GM23338 (cell line): ENCODE data around the gene RYR2. TPM values are rescaled to one million over a fixed set of nuclear protein-coding genes. Genes with fewer than 3 reads are reported as not detected.

Source experiments
- ATAC-seq: fragments of 200-7000 bp; cut with Tn5 transposase; 3 replicates; pipeline ENCODE4 v1.9.1; 2020
- DNase-seq: peaks from one replicate; pipeline ENCODE4 v3.0.0-alpha.2; 2015; ENCODE audit warnings: low spot score
- H2AFZ ChIP-seq: fragments of 200-600 bp; sonication (generic); 2 replicates; pipeline ENCODE4 v1.8.0; 2016; ENCODE audit warnings: antibody characterized with exemption, mild to moderate bottlenecking, moderate library complexity
- H3F3A ChIP-seq: fragments of 200-600 bp; sonication (generic); replicated peaks from 2 replicates; pipeline ENCODE4 v1.8.0; 2017; ENCODE audit warnings: antibody characterized with exemption, mixed run types, low read depth
- H3K27ac ChIP-seq: fragments of 200-600 bp; sonication (generic); 2 replicates; pipeline ENCODE4 v1.6.1; 2016; ENCODE audit warnings: low read depth
- H3K27me3 ChIP-seq: fragments of 200-600 bp; sonication (generic); 2 replicates; pipeline ENCODE4 v1.8.0; 2016; ENCODE audit warnings: mild to moderate bottlenecking, mixed run types, moderate library complexity; ENCODE audit not compliant: insufficient read depth
- H3K36me3 ChIP-seq: fragments of 200-600 bp; sonication (generic); 2 replicates; pipeline ENCODE4 v1.8.0; 2016; ENCODE audit warnings: mild to moderate bottlenecking; ENCODE audit not compliant: insufficient read depth
- H3K4me1 ChIP-seq: fragments of 200-600 bp; sonication (generic); 2 replicates; pipeline ENCODE4 v1.8.0; 2016; ENCODE audit warnings: mild to moderate bottlenecking, moderate library complexity; ENCODE audit not compliant: insufficient read depth
- H3K4me2 ChIP-seq: fragments of 200-600 bp; sonication (generic); 2 replicates; pipeline ENCODE4 v1.7.1; 2017; ENCODE audit warnings: mixed run types
- H3K4me3 ChIP-seq: fragments of 200-600 bp; sonication (generic); 2 replicates; pipeline ENCODE4 v1.6.1; 2016; ENCODE audit warnings: mixed run types
- H3K79me2 ChIP-seq: fragments of 200-600 bp; sonication (generic); replicated peaks from 2 replicates; pipeline ENCODE4 v1.8.0; 2017; ENCODE audit warnings: mild to moderate bottlenecking; ENCODE audit not compliant: insufficient read depth
- H3K9me2 ChIP-seq: fragments of 200-600 bp; sonication (generic); 2 replicates; pipeline ENCODE4 v1.8.0; 2017; ENCODE audit not compliant: insufficient read depth
- H4K20me1 ChIP-seq: fragments of 200-600 bp; sonication (generic); replicated peaks from 2 replicates; pipeline ENCODE4 v1.8.0; 2017; ENCODE audit warnings: mild to moderate bottlenecking; ENCODE audit not compliant: insufficient read depth
- H3K27ac Mint-ChIP-seq: 2 replicates; pipeline ENCODE4 v1.8.0; 2020; ENCODE audit warnings: inconsistent platforms, mild to moderate bottlenecking, moderate library complexity, mixed read lengths
- H3K27me3 Mint-ChIP-seq: 3 replicates; pipeline ENCODE4 v1.8.0; 2022; ENCODE audit warnings: low read depth, mild to moderate bottlenecking, moderate library complexity, mixed read lengths, inconsistent platforms; ENCODE audit not compliant: insufficient read depth, poor library complexity
- H3K36me3 Mint-ChIP-seq: 3 replicates; pipeline ENCODE4 v1.8.0; 2021; ENCODE audit warnings: low read depth, mild to moderate bottlenecking, inconsistent platforms, moderate library complexity, mixed read lengths
- H3K4me1 Mint-ChIP-seq: 3 replicates; pipeline ENCODE4 v1.8.0; 2020; ENCODE audit warnings: mild to moderate bottlenecking, inconsistent platforms, mixed read lengths
- H3K4me3 Mint-ChIP-seq: 3 replicates; pipeline ENCODE4 v1.8.0; 2021; ENCODE audit warnings: moderate library complexity, mild to moderate bottlenecking, inconsistent platforms, mixed read lengths
- H3K9me3 Mint-ChIP-seq: 3 replicates; pipeline ENCODE4 v1.8.0; 2020; ENCODE audit warnings: moderate library complexity, mild to moderate bottlenecking, inconsistent platforms, mixed read lengths
- EZH2phosphoT487 ChIP-seq: fragments of 200-600 bp; sonication (generic); IDR thresholded peaks from one replicate; pipeline ENCODE4 v1.8.1; 2018; ENCODE audit warnings: antibody characterized with exemption; ENCODE audit not compliant: unreplicated experiment
- REST ChIP-seq: IDR thresholded peaks from one replicate; pipeline ENCODE4 v1.6.1; 2018; ENCODE audit warnings: antibody characterized with exemption; ENCODE audit not compliant: unreplicated experiment
- STAT1 ChIP-seq: IDR thresholded peaks from one replicate; pipeline ENCODE4 v1.6.1; 2016; ENCODE audit warnings: antibody characterized with exemption; ENCODE audit not compliant: unreplicated experiment
- ZNF114 ChIP-seq: fragments of 250-450 bp; sonication (Bioruptor Pico); IDR thresholded peaks from 2 replicates; pipeline ENCODE4 v1.5.0; 2020; ENCODE audit warnings: mild to moderate bottlenecking, moderate library complexity
- ZNF462 ChIP-seq: fragments of 250-450 bp; sonication (Bioruptor Pico); IDR thresholded peaks from 2 replicates; pipeline ENCODE4 v1.5.0; 2020; ENCODE audit warnings: mild to moderate bottlenecking, moderate library complexity
- polyA plus RNA-seq: library from polyadenylated mRNA; unstranded; fragments of >200 nt; fragmentation: Nextera tagmentation; extraction: Ambion mirVana; gene quantifications from 2 replicates; pipeline ENCODE4 v1.2.1, GENCODE V29; 2016
- total RNA-seq: library from RNA; depleted of rRNA; stranded (reverse); fragments of >200 nt; shearing (Covaris generic); gene quantifications from 2 replicates; pipeline ENCODE4 v1.2.3, GENCODE V29; 2014

RYR2 gene
- total and polyA plus RNA-seq, 2 experiments from 2014 or later = 8.9 to 10.0 TPM

- H3K27ac ChIP-seq = no peak overlapping the region
- no peaks in the 10 kb centered on the region for H3F3A ChIP-seq
- peaks cover 17% of the 10 kb centered on the region for H3K4me1 Mint-ChIP-seq
- no peak overlapping the region for H3K4me3 ChIP-seq
- H3K9me3 Mint-ChIP-seq = no peaks in the 10 kb centered on the region
- no peak overlapping the region; the same call in 2 of the 3 replicates for H3K4me3 Mint-ChIP-seq
- no peaks in the 10 kb centered on the region for H3K27me3 Mint-ChIP-seq
- H3K36me3 Mint-ChIP-seq = no peaks in the 10 kb centered on the region
- no peak overlapping the region for H2AFZ ChIP-seq
- H3K4me1 ChIP-seq = peaks cover 6% of the 10 kb centered on the region; the same call in 1 of the 2 replicates
- H3K36me3 ChIP-seq = no peaks in the 10 kb centered on the region
- peak; percentile 71 for DNase-seq
- TF ChIP-seq ZNF462 (CRISPR knock-in tag) = no peak
- no peak for TF ChIP-seq STAT1
- TF ChIP-seq REST = no peak
- TF ChIP-seq ZNF114 (CRISPR knock-in tag) = no peak
- TF ChIP-seq EZH2phosphoT487 = no peak
- peaks cover 20% of the 10 kb centered on the region for H3K79me2 ChIP-seq
- peak; percentile 90 for ATAC-seq
- no peaks in the 10 kb centered on the region for H4K20me1 ChIP-seq
- no peaks in the 10 kb centered on the region for H3K9me2 ChIP-seq
- H3K4me2 ChIP-seq = no peak overlapping the region
- H3K27ac Mint-ChIP-seq = 0 out of 2 replicates have a peak overlapping the region, but pooled peaks have one; percentile 2
- no peaks in the 10 kb centered on the region for H3K27me3 ChIP-seq
Observed at GRCh38 chr1:237197470-237198425, 155.8 kb downstream of the RYR2 start.
